Thyroid gland (tissue), 4 donors: ENCODE measurements around the gene TMEM121.

ENCODE experiments used
- POLR2A ChIP-seq, 2 donors: fragments of 450-650 bp; IDR thresholded peaks; one replicate each; pipeline ENCODE4 v1.6.1; 2017; ENCODE audit warnings: antibody characterized with exemption in 2 of 2, mild to moderate bottlenecking in 2 of 2, moderate library complexity in 1 of 2
- TF ChIP-seq, protein P1 (sequence below), 6 experiments: fragments of 200-600 bp in 3 of 6; fragments of 450-650 bp in 3 of 6; sonication (generic) in 3 of 6; IDR thresholded peaks; one replicate each; pipeline ENCODE4 v1.5.1; 2016 to 2019; ENCODE audit warnings: antibody characterized with exemption in 6 of 6, mild to moderate bottlenecking in 2 of 6, inconsistent platforms in 1 of 6, moderate library complexity in 1 of 6

DNA sequence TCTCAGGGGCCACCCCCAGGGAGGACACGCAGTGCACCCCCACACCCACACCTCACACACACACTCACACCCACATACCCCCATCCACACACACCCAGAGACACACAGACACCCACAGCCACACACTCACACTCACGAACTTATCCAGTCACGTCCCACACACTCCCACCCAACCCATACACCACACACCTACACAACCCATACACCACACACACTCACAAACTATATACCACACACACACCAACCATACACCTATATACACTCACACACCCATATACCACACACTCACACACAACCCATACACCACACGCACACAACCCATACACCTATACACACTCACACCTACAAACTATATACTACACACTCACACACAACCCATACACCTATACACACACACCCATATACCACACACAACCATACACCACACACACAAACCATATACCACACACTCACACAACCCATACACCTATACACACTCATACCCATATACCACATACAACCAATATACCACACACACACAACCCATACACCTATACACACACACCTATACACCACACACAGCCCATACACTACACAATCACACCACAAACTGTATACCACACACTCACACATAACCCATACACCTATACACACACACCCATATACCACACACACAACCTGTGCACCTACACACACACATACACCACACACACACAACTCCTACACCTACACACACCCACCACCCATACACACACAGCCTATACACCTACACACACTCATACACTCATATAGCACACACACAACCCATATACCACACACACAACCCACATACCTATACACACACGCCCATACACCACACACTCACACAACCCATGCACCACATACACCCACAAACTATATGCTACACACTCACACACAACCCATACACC, 42.7 kb downstream of the TMEM121 start:
- TF ChIP-seq POLR2A (IDR thresholded peaks at IDR 0.05): no peak
- TF ChIP-seq, protein P1, sequence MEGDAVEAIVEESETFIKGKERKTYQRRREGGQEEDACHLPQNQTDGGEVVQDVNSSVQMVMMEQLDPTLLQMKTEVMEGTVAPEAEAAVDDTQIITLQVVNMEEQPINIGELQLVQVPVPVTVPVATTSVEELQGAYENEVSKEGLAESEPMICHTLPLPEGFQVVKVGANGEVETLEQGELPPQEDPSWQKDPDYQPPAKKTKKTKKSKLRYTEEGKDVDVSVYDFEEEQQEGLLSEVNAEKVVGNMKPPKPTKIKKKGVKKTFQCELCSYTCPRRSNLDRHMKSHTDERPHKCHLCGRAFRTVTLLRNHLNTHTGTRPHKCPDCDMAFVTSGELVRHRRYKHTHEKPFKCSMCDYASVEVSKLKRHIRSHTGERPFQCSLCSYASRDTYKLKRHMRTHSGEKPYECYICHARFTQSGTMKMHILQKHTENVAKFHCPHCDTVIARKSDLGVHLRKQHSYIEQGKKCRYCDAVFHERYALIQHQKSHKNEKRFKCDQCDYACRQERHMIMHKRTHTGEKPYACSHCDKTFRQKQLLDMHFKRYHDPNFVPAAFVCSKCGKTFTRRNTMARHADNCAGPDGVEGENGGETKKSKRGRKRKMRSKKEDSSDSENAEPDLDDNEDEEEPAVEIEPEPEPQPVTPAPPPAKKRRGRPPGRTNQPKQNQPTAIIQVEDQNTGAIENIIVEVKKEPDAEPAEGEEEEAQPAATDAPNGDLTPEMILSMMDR (IDR thresholded peaks at IDR 0.05): no peak
